HepG2 (cell line): ENCODE results near the gene ZFP3. TPM values are rescaled to one million over a fixed set of nuclear protein-coding genes. Genes with fewer than 3 reads are reported as not detected.

Source experiments
- AHR ChIP-seq: IDR thresholded peaks from 2 replicates; pipeline ENCODE4 v1.6.1; 2018; ENCODE audit warnings: missing genetic modification reagents, missing compliant biosample characterization
- CREBL2 ChIP-seq: sonication (generic); formaldehyde crosslinking; IDR thresholded peaks from 2 replicates; pipeline ENCODE4 v1.8.1; 2023; ENCODE audit warnings: missing genetic modification reagents, mild to moderate bottlenecking, borderline replicate concordance
- DPF2 ChIP-seq: sonication (generic); formaldehyde crosslinking; IDR thresholded peaks from 2 replicates; pipeline ENCODE4 v1.4.0; 2020; ENCODE audit warnings: mild to moderate bottlenecking, low read depth, missing genetic modification reagents, borderline replicate concordance
- GRHL1 ChIP-seq: sonication (generic); formaldehyde crosslinking; conservative IDR thresholded peaks from 2 replicates; pipeline ENCODE4 v1.8.0; 2022; ENCODE audit warnings: missing genetic modification reagents
- HBP1 ChIP-seq: IDR thresholded peaks from 2 replicates; pipeline ENCODE4 v1.6.1; 2016; ENCODE audit warnings: low read depth, control low read depth
- HNRNPL ChIP-seq: fragments of 200-400 bp; formaldehyde crosslinking; IDR thresholded peaks from 2 replicates; pipeline ENCODE4 v1.6.1; 2017; ENCODE audit warnings: mild to moderate bottlenecking, low read depth, low read length
- HOXD1 ChIP-seq: sonication (generic); formaldehyde crosslinking; IDR thresholded peaks from 2 replicates; pipeline ENCODE4 v1.5.0; 2020; ENCODE audit warnings: missing genetic modification reagents
- KDM5A ChIP-seq: fragments of 200-600 bp; sonication (generic); IDR thresholded peaks from 2 replicates; pipeline ENCODE4 v1.7.0; 2018; ENCODE audit warnings: antibody characterized with exemption, mild to moderate bottlenecking, low read length, borderline replicate concordance
- KDM5B ChIP-seq: sonication (generic); formaldehyde crosslinking; IDR thresholded peaks from 2 replicates; pipeline ENCODE4 v1.4.0; 2020; ENCODE audit warnings: missing genetic modification reagents, mild to moderate bottlenecking, borderline replicate concordance
- MIER2 ChIP-seq: IDR thresholded peaks from 2 replicates; pipeline ENCODE4 v1.6.1; 2016; ENCODE audit warnings: missing biosample characterization, missing genetic modification reagents
- MIXL1 ChIP-seq: IDR thresholded peaks from 2 replicates; pipeline ENCODE4 v1.6.1; 2016
- NAIF1 ChIP-seq: sonication (generic); formaldehyde crosslinking; IDR thresholded peaks from 2 replicates; pipeline ENCODE4 v1.5.0; 2020; ENCODE audit warnings: mild to moderate bottlenecking, missing genetic modification reagents, borderline replicate concordance
- WIZ ChIP-seq: sonication (generic); formaldehyde crosslinking; IDR thresholded peaks from 2 replicates; pipeline ENCODE4 v1.5.1; 2020; ENCODE audit warnings: mild to moderate bottlenecking, missing genetic modification reagents
- YY1 ChIP-seq: IDR thresholded peaks from 2 replicates; pipeline ENCODE4 v1.6.1; 2011; ENCODE audit warnings: low read length, low read depth, moderate library complexity, mild to moderate bottlenecking; ENCODE audit not compliant: insufficient read depth, insufficient replicate concordance
- ZFP36L2 ChIP-seq: sonication (generic); formaldehyde crosslinking; IDR thresholded peaks from 2 replicates; pipeline ENCODE4 v1.4.0; 2020; ENCODE audit warnings: missing genetic modification reagents
- ZFX ChIP-seq: sonication (generic); formaldehyde crosslinking; IDR thresholded peaks from 2 replicates; pipeline ENCODE4 v1.4.0; 2020; ENCODE audit warnings: mild to moderate bottlenecking, low read depth, missing genetic modification reagents, moderate library complexity
- ZMYM2 ChIP-seq: sonication (generic); formaldehyde crosslinking; IDR thresholded peaks from 2 replicates; pipeline ENCODE4 v1.8.0; 2022; ENCODE audit warnings: mild to moderate bottlenecking, missing genetic modification reagents
- ZNF101 ChIP-seq: sonication (generic); formaldehyde crosslinking; IDR thresholded peaks from 2 replicates; pipeline ENCODE4 v1.4.0; 2020; ENCODE audit warnings: mild to moderate bottlenecking, low read depth, missing genetic modification reagents, borderline replicate concordance
- ZNF160 ChIP-seq: sonication (generic); formaldehyde crosslinking; IDR thresholded peaks from 2 replicates; pipeline ENCODE4 v1.8.0; 2022; ENCODE audit warnings: mild to moderate bottlenecking, inconsistent platforms, missing genetic modification reagents
- ZNF205 ChIP-seq: IDR thresholded peaks from 2 replicates; pipeline ENCODE4 v1.6.1; 2018; ENCODE audit warnings: missing biosample characterization, missing genetic modification reagents
- ZNF513 ChIP-seq: sonication (generic); formaldehyde crosslinking; conservative IDR thresholded peaks from 2 replicates; pipeline ENCODE4 v1.5.0; 2020; ENCODE audit warnings: missing genetic modification reagents
- ZNF549 ChIP-seq: sonication (generic); formaldehyde crosslinking; IDR thresholded peaks from 2 replicates; pipeline ENCODE4 v1.5.0; 2020; ENCODE audit warnings: missing genetic modification reagents
- ZNF615 ChIP-seq: sonication (generic); formaldehyde crosslinking; IDR thresholded peaks from 2 replicates; pipeline ENCODE4 v1.5.0; 2020; ENCODE audit warnings: mild to moderate bottlenecking, missing genetic modification reagents, borderline replicate concordance
- polyA plus RNA-seq, 8 experiments: library from polyadenylated mRNA; depleted of rRNA in 3 of 8; stranded (reverse) in 7 of 8; unstranded in 1 of 8; fragments of >200 nt; fragmentation: Illumina TruSeq in 4 of 8; extraction: Trizol in 4 of 8; gene quantifications; 2 replicates each; pipeline versions ENCODE4 v1.2.1 to v1.2.3, GENCODE V29; 2011 to 2016; ENCODE audit warnings: low read depth in 4 of 8, missing spikeins in 1 of 8, mixed read lengths in 1 of 8; ENCODE audit not compliant: insufficient read depth in 1 of 8
- total RNA-seq, 5 experiments: library from RNA; depleted of rRNA; stranded (reverse); fragments of >200 nt; fragmentation: Illumina TruSeq; extraction: Trizol; gene quantifications; 2 replicates each; pipeline ENCODE4 v1.2.3, GENCODE V29; 2016; ENCODE audit warnings: low read depth in 1 of 5

ZFP3 gene
- total and polyA plus RNA-seq, 2 of the 13 experiments (the other 11 are each of a cell fraction or from before 2014, with no cell fraction given): not detected

DNA sequence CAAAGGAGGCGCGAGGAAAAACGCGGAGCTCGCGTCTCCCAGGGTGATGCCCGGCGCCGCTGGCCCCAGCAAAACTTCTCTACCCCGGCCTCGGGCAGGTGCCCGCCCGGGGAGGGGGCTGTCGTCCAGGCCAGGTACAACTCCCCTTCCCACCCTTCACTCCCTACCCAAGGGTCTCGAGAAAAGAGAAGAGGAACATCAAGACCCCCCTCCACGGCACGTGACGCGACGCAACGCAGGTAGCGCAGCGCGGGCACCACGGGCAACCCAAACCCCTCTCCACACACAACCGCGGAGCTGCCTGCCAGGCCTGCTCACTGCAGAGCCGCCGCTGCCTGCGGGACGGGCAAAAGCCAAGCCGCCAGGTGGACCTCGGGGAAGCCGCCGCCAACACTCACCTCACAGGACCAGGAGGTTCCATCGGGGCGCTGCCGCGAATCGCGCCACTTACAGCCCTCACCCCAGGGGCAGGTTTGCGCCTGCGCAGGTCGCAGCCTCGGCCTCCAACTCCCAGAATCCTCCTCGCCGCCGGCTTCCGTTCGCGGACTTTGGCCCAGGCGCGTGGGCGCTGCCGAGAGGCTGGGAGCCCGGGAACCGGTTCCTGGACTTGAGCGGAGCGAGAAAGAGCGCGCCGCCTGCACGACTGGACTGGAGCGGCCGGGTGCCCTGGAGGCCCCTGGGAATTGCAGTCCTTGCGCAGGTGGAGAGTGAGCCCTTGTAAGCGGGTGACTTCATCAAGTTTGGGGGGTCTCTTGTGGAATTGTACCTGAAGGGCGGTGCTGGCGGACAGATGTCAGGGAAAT is 33.3 kb downstream of the ZFP3 start, which contains the start of gene ZNF232 (continued):
- TF ChIP-seq CREBL2: peak; percentile 74; the same call in 1 of the 2 replicates
- TF ChIP-seq ZNF160 (CRISPR knock-in tag): 0 out of 2 replicates have a peak, but pooled peaks have one; percentile 52
- no peak for TF ChIP-seq GRHL1 (CRISPR knock-in tag)
- TF ChIP-seq YY1: peak; percentile 77
- no peak for TF ChIP-seq ZNF101 (CRISPR knock-in tag)
- peak; percentile 71; the same call in 1 of the 2 replicates for TF ChIP-seq WIZ
- TF ChIP-seq AHR (CRISPR knock-in tag): no peak; the same call in 1 of the 2 replicates
- no peak for TF ChIP-seq DPF2 (CRISPR knock-in tag)
- no peak for TF ChIP-seq ZFP36L2 (CRISPR knock-in tag)
- TF ChIP-seq ZNF549: peak; percentile 88; the same call in 1 of the 2 replicates
- peak; percentile 81; the same call in 1 of the 2 replicates for TF ChIP-seq HNRNPL
- no peak for TF ChIP-seq ZNF513 (CRISPR knock-in tag)
- TF ChIP-seq ZMYM2 (CRISPR knock-in tag): no peak
- peak; percentile 78 for TF ChIP-seq ZFX (CRISPR knock-in tag)
- peak; percentile 79; the same call in 1 of the 2 replicates for TF ChIP-seq HBP1 (CRISPR knock-in tag)
- TF ChIP-seq HOXD1 (CRISPR knock-in tag): 0 out of 2 replicates have a peak, but pooled peaks have one; percentile 79
- 0 out of 2 replicates have a peak, but pooled peaks have one; percentile 37 for TF ChIP-seq ZNF615 (CRISPR knock-in tag)
- TF ChIP-seq KDM5A: peak; percentile 67
- peak; percentile 83; the same call in 1 of the 2 replicates for TF ChIP-seq KDM5B
- peak; percentile 49; the same call in 1 of the 2 replicates for TF ChIP-seq MIXL1 (CRISPR knock-in tag)
- TF ChIP-seq ZNF205: no peak; the same call in 1 of the 2 replicates
- peak; percentile 98 for TF ChIP-seq NAIF1
- TF ChIP-seq MIER2: no peak
